ENCODE results near the gene MSRB3. TPM values are rescaled to one million over a fixed set of nuclear protein-coding genes. Genes with fewer than 3 reads are reported as not detected.

MSRB3 gene
- total RNA-seq, 1 donor from 2014 or later: 1.1 TPM

GRCh38 chr12:65458718-65459117 is 180.2 kb downstream of the MSRB3 start:
- Mint-ChIP-seq H3K4me1 (ENCODE audit: low read depth) (no peaks in the 10 kb centered on the region), H3K4me3 (ENCODE audit: low read depth) (no peak overlapping the region), H3K27ac (no peak overlapping the region), H3K9me3 (ENCODE audit: low read depth) (no peaks in the 10 kb centered on the region), H3K36me3 (ENCODE audit: insufficient read depth) (no peaks in the 10 kb centered on the region), H3K27me3 (no peaks in the 10 kb centered on the region)
- TF ChIP-seq CTCF (IDR thresholded peaks at IDR 0.05; ENCODE audit: unreplicated experiment): no peak
- DNase-seq (ENCODE audit: low spot score, unreplicated experiment): no peak

GRCh38 chr12:65459545-65459944 is 181.1 kb downstream of the MSRB3 start:
- Mint-ChIP-seq H3K4me3 (ENCODE audit: low read depth) (no peak overlapping the region), H3K27ac (no peak overlapping the region), H3K27me3 (no peaks in the 10 kb centered on the region), H3K9me3 (ENCODE audit: low read depth) (no peaks in the 10 kb centered on the region), H3K4me1 (ENCODE audit: low read depth) (no peaks in the 10 kb centered on the region), H3K36me3 (ENCODE audit: insufficient read depth) (no peaks in the 10 kb centered on the region)
- no peak for TF ChIP-seq CTCF (IDR thresholded peaks at IDR 0.05; ENCODE audit: unreplicated experiment)
- DNase-seq (ENCODE audit: low spot score, unreplicated experiment): no peak

- DNase-seq (ENCODE audit: low spot score, unreplicated experiment): no peak
- H3K9me3 Mint-ChIP-seq (ENCODE audit: low read depth): no peaks in the 10 kb centered on the region
- TF ChIP-seq CTCF (IDR thresholded peaks at IDR 0.05; ENCODE audit: unreplicated experiment): no peak
Measured at GRCh38 chr12:65460063-65460462, 181.6 kb downstream of the MSRB3 start.

GRCh38 chr12:65461017-65461416 is 182.5 kb downstream of the MSRB3 start:
- Mint-ChIP-seq H3K9me3 (ENCODE audit: low read depth) (no peaks in the 10 kb centered on the region), H3K27me3 (no peaks in the 10 kb centered on the region), H3K27ac (no peak overlapping the region), H3K4me3 (ENCODE audit: low read depth) (no peak overlapping the region), H3K4me1 (ENCODE audit: low read depth) (no peaks in the 10 kb centered on the region), H3K36me3 (ENCODE audit: insufficient read depth) (no peaks in the 10 kb centered on the region)
- TF ChIP-seq CTCF (IDR thresholded peaks at IDR 0.05; ENCODE audit: unreplicated experiment): no peak
- DNase-seq (ENCODE audit: low spot score, unreplicated experiment): no peak

More at GRCh38 chr12:65460063-65460462, 181.6 kb downstream of the MSRB3 start:
- Mint-ChIP-seq H3K4me1 (ENCODE audit: low read depth) (no peaks in the 10 kb centered on the region), H3K36me3 (ENCODE audit: insufficient read depth) (no peaks in the 10 kb centered on the region), H3K4me3 (ENCODE audit: low read depth) (no peak overlapping the region), H3K27ac (no peak overlapping the region), H3K27me3 (no peaks in the 10 kb centered on the region)

- H3K4me3 Mint-ChIP-seq (ENCODE audit: low read depth): no peak overlapping the region
- no peaks in the 10 kb centered on the region for H3K9me3 Mint-ChIP-seq (ENCODE audit: low read depth)
- H3K27me3 Mint-ChIP-seq: no peaks in the 10 kb centered on the region
- H3K36me3 Mint-ChIP-seq (ENCODE audit: insufficient read depth): no peaks in the 10 kb centered on the region
- no peak for TF ChIP-seq CTCF (IDR thresholded peaks at IDR 0.05; ENCODE audit: unreplicated experiment)
- no peaks in the 10 kb centered on the region for H3K4me1 Mint-ChIP-seq (ENCODE audit: low read depth)
- H3K27ac Mint-ChIP-seq: no peak overlapping the region
- DNase-seq (ENCODE audit: low spot score, unreplicated experiment): no peak
Measured at GRCh38 chr12:65462484-65462883, 184.0 kb downstream of the MSRB3 start.
